Measurements from ENCODE around the gene ATOX1. TPM values are rescaled to one million over a fixed set of nuclear protein-coding genes. Genes with fewer than 3 reads are reported as not detected.

ATOX1 gene
- total RNA-seq, 1 experiment from 2014 or later, result 202 TPM

- H3K27me3 ChIP-seq (ENCODE audit: control insufficient read depth, insufficient read depth, low read length), result no peaks in the 10 kb centered on the region
- no peak overlapping the region for H3K4me3 ChIP-seq (ENCODE audit: low read depth in 2 of 2, low read length in 2 of 2)
- CTCF ChIA-PET, result no interaction called here
- intact Hi-C loops (cut with micrococcal nuclease; ENCODE audit: unreplicated experiment), result no loop called here
- TF ChIP-seq CTCF (IDR thresholded peaks at IDR 0.05) (no peak), POLR2AphosphoS5 (IDR thresholded peaks at IDR 0.05; ENCODE audit: low read depth, low read length) (no peak), TCF7L2 (IDR thresholded peaks at IDR 0.05; ENCODE audit: low read depth, low read length) (no peak), REST (IDR thresholded peaks at IDR 0.05; ENCODE audit: insufficient read depth in 1 of 2, low read depth in 2 of 2, low read length in 1 of 2) (no peak), SIN3A (IDR thresholded peaks at IDR 0.05; ENCODE audit: borderline replicate concordance, insufficient read depth, low read depth, low read length) (no peak)
- no peak for ATAC-seq
- BruUV-seq (replicated peaks), result no TSS peak
- POLR2A ChIA-PET, result no interaction called here
- no peaks in the 10 kb centered on the region for H3K36me3 ChIP-seq (ENCODE audit: control insufficient read depth, insufficient read depth, low read length)
- DNase-seq (ENCODE audit: low read depth, low spot score), result no peak
- in situ Hi-C loops (cut with HindIII; ENCODE audit: low pct_unique_long_range_greater_than_20kb, low sequenced_read_pairs), result no loop called here
- H3K9me3 ChIP-seq (ENCODE audit: control insufficient read depth, insufficient read depth, low read depth, low read length), result no peaks in the 10 kb centered on the region
- H3K4me1 ChIP-seq (ENCODE audit: control insufficient read depth, insufficient read depth, low read length), result peaks cover 14% of the 10 kb centered on the region
- peak overlapping the region; percentile 75 for H3K27ac ChIP-seq (ENCODE audit: low read length)
Observed at GRCh38 chr5:151718153-151718552, 40.3 kb downstream of the ATOX1 start.

- no TSS peak for BruUV-seq (replicated peaks)
- H3K4me1 ChIP-seq (ENCODE audit: control insufficient read depth, insufficient read depth, low read length), result peaks cover 14% of the 10 kb centered on the region
- intact Hi-C loops (cut with micrococcal nuclease; ENCODE audit: unreplicated experiment) (no loop called here), in situ Hi-C loops (cut with HindIII; ENCODE audit: low pct_unique_long_range_greater_than_20kb, low sequenced_read_pairs) (no loop called here)
- peak overlapping the region; percentile 75 for H3K27ac ChIP-seq (ENCODE audit: low read length)
- POLR2A ChIA-PET, result no interaction called here
- no peaks in the 10 kb centered on the region for H3K27me3 ChIP-seq (ENCODE audit: control insufficient read depth, insufficient read depth, low read length)
- TF ChIP-seq POLR2AphosphoS5 (IDR thresholded peaks at IDR 0.05; ENCODE audit: low read depth, low read length) (no peak), TCF7L2 (IDR thresholded peaks at IDR 0.05; ENCODE audit: low read depth, low read length) (no peak), CTCF (IDR thresholded peaks at IDR 0.05) (no peak), SIN3A (IDR thresholded peaks at IDR 0.05; ENCODE audit: borderline replicate concordance, insufficient read depth, low read depth, low read length) (no peak), REST (IDR thresholded peaks at IDR 0.05; ENCODE audit: insufficient read depth in 1 of 2, low read depth in 2 of 2, low read length in 1 of 2) (no peak)
- H3K9me3 ChIP-seq (ENCODE audit: control insufficient read depth, insufficient read depth, low read depth, low read length), result no peaks in the 10 kb centered on the region
- ATAC-seq (peak; percentile 43), DNase-seq (ENCODE audit: low read depth, low spot score) (no peak)
- CTCF ChIA-PET, result no interaction called here
- no peaks in the 10 kb centered on the region for H3K36me3 ChIP-seq (ENCODE audit: control insufficient read depth, insufficient read depth, low read length)
- H3K4me3 ChIP-seq (ENCODE audit: low read depth in 2 of 2, low read length in 2 of 2), result no peak overlapping the region
Observed at GRCh38 chr5:151717416-151717815, 41.0 kb downstream of the ATOX1 start.
